ENCODE measurements around the gene VIL1. TPM values are rescaled to one million over a fixed set of nuclear protein-coding genes. Genes with fewer than 3 reads are reported as not detected.

VIL1 gene
- total RNA-seq, 1 donor from 2014 or later, result not detected

DNA sequence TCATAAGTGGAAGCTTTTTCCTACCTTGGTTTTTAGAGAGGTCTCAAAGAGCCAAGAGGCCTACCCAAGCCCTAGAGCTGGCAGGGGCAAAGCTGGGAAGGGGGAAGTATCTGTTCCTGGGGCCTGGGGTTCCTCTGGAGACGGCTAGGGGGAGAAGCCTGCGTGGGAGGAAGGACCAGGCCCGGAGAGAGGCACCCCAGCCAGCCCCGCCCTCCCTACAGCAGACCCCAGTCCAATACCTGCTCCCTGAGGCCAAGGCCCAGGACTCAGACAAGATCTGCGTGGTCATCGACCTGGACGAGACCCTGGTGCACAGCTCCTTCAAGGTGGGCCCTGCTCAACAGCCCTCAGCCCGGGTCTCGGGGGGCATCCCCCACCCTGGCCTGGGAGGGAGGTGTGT is 17.0 kb upstream of the VIL1 start:
- Histone ChIP-seq H3K36me3 (peaks cover 33 to 37% of the 10 kb centered on the region in 2 donors), H3K27me3 (no peaks in the 10 kb centered on the region), H3K4me1 (peaks cover 10 to 39% of the 10 kb centered on the region in 2 donors), H3K4me3 (peak overlapping the region; percentile 79 to 99), H3K27ac (peak overlapping the region; percentile 98), H3K9me3 (no peaks in the 10 kb centered on the region)
- DNase-seq (ENCODE audit: low spot score in 2 of 2), result no peak
- TF ChIP-seq, protein P1, sequence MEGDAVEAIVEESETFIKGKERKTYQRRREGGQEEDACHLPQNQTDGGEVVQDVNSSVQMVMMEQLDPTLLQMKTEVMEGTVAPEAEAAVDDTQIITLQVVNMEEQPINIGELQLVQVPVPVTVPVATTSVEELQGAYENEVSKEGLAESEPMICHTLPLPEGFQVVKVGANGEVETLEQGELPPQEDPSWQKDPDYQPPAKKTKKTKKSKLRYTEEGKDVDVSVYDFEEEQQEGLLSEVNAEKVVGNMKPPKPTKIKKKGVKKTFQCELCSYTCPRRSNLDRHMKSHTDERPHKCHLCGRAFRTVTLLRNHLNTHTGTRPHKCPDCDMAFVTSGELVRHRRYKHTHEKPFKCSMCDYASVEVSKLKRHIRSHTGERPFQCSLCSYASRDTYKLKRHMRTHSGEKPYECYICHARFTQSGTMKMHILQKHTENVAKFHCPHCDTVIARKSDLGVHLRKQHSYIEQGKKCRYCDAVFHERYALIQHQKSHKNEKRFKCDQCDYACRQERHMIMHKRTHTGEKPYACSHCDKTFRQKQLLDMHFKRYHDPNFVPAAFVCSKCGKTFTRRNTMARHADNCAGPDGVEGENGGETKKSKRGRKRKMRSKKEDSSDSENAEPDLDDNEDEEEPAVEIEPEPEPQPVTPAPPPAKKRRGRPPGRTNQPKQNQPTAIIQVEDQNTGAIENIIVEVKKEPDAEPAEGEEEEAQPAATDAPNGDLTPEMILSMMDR (IDR thresholded peaks at IDR 0.05), result no peak
- intact Hi-C loops (cut with DNase I), result no loop called here

DNA sequence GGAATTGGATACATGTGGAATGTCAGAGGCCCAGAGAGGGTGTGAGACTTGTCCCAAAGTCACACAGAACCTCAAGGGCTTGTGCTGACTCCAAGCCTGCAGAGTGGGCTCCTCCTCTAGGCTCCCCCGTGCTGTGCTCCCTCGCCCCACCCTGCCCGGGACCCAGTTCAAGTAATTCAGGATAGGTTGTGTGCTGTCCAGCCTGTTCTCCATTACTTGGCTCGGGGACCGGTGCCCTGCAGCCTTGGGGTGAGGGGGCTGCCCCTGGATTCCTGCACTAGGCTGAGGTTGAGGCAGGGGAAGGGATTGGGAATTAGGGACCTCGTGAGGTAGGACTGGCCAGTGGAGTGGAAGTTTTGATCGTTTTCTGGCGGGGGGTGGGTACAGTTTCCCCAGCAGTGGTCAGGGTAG is 16.4 kb upstream of the VIL1 start:
- peak overlapping the region in 1 of 2 donors; percentile 79 for H3K4me3 ChIP-seq

DNA sequence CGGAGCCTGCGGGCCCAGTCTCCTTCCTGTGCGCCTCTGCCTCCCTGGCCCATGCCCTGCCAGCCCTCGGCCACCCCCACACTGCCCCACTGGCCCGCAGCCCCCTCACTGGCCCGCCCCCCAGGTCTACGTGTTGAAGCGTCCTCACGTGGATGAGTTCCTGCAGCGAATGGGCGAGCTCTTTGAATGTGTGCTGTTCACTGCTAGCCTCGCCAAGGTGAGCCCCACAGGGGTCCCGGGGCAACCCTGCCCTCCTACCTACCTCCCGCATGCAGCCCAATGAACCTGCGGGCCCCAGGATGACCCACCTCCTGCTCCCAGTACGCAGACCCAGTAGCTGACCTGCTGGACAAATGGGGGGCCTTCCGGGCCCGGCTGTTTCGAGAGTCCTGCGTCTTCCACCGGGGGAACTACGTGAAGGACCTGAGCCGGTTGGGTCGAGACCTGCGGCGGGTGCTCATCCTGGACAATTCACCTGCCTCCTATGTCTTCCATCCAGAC is 16.0 kb upstream of the VIL1 start:
- TF ChIP-seq, protein P1 (IDR thresholded peaks at IDR 0.05), result no peak
- Histone ChIP-seq H3K36me3 (peaks cover 33 to 37% of the 10 kb centered on the region in 2 donors), H3K4me3 (no peak overlapping the region), H3K4me1 (peaks cover 10 to 45% of the 10 kb centered on the region in 2 donors), H3K27me3 (no peaks in the 10 kb centered on the region), H3K27ac (peak overlapping the region; percentile 98), H3K9me3 (no peaks in the 10 kb centered on the region)
- intact Hi-C loops (cut with DNase I), result no loop called here
- no peak for DNase-seq (ENCODE audit: low spot score in 2 of 2)

More for the DNA sequence above, 16.4 kb upstream of the VIL1 start:
- TF ChIP-seq, protein P1 (IDR thresholded peaks at IDR 0.05), result no peak
- peak overlapping the region; percentile 98 for H3K27ac ChIP-seq
- H3K4me1 ChIP-seq, result peaks cover 10 to 41% of the 10 kb centered on the region in 2 donors
- H3K9me3 ChIP-seq, result no peaks in the 10 kb centered on the region
- no peak for DNase-seq (ENCODE audit: low spot score in 2 of 2)
- peaks cover 33 to 37% of the 10 kb centered on the region in 2 donors for H3K36me3 ChIP-seq
- no peaks in the 10 kb centered on the region for H3K27me3 ChIP-seq
- intact Hi-C loops (cut with DNase I), result no loop called here

DNA sequence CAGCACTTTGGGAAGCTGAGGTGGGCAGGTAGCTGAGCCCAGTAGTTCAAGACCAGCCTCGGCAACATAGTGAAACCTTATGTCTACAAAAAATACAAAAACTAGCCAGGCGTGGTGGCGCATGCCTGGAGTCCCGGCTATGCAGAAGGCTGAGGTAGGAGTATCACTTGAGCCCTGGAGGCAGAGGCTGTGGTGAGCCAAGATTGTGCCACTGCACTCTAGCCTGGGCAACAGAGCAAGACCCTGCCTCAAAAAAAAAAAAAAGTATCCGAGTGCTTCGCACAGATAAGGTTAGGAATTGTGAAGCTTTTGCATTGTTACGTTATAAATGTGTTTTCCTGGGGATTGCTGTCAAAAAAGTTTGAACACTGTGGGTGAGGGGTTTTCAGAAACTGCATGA is 15.1 kb upstream of the VIL1 start:
- DNase-seq (ENCODE audit: low spot score in 2 of 2), result no peak
- no peak overlapping the region for H3K4me3 ChIP-seq
- H3K9me3 ChIP-seq, result no peaks in the 10 kb centered on the region
- no peak overlapping the region for H3K27ac ChIP-seq
- no peaks in the 10 kb centered on the region for H3K27me3 ChIP-seq
- peaks cover 33 to 37% of the 10 kb centered on the region in 2 donors for H3K36me3 ChIP-seq
- intact Hi-C loops (cut with DNase I), result no loop called here
- peaks cover 10 to 45% of the 10 kb centered on the region in 2 donors for H3K4me1 ChIP-seq
- TF ChIP-seq, protein P1 (IDR thresholded peaks at IDR 0.05), result no peak

DNA sequence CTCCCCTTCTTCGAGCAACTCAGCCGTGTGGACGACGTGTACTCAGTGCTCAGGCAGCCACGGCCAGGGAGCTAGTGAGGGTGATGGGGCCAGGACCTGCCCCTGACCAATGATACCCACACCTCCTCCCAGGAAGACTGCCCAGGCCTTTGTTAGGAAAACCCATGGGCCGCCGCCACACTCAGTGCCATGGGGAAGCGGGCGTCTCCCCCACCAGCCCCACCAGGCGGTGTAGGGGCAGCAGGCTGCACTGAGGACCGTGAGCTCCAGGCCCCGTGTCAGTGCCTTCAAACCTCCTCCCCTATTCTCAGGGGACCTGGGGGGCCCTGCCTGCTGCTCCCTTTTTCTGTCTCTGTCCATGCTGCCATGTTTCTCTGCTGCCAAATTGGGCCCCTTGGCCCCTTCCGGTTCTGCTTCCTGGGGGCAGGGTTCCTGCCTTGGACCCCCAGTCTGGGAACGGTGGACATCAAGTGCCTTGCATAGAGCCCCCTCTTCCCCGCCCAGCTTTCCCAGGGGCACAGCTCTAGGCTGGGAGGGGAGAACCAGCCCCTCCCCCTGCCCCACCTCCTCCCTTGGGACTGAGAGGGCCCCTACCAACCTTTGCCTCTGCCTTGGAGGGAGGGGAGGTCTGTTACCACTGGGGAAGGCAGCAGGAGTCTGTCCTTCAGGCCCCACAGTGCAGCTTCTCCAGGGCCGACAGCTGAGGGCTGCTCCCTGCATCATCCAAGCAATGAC is 14.4 kb upstream of the VIL1 start:
- Histone ChIP-seq H3K4me1 (peaks cover 10 to 45% of the 10 kb centered on the region in 2 donors), H3K9me3 (no peaks in the 10 kb centered on the region), H3K4me3 (no peak overlapping the region), H3K27me3 (no peaks in the 10 kb centered on the region), H3K27ac (peak overlapping the region; percentile 88), H3K36me3 (peaks cover 33 to 37% of the 10 kb centered on the region in 2 donors)
- TF ChIP-seq, protein P1 (IDR thresholded peaks at IDR 0.05), result no peak
- DNase-seq (ENCODE audit: low spot score in 2 of 2), result peak in 1 of 2 donors; percentile 64
- intact Hi-C loops (cut with DNase I), result no loop called here
